Heart right ventricle (tissue), 16 donors: ENCODE results near the gene PRR5. TPM values are rescaled to one million over a fixed set of nuclear protein-coding genes. Genes with fewer than 3 reads are reported as not detected.
"Not testable (repeated sequence)": the region's sequence is repeated elsewhere in the genome, so short reads cannot be mapped to it uniquely, and the experiment has no call there.

ENCODE experiments used
- ATAC-seq, 8 donors: fragments of 200-7000 bp; cut with Tn5 transposase; one replicate each; pipeline ENCODE4 v1.9.1; 2020; ENCODE audit warnings: mild to moderate bottlenecking in 8 of 8, moderate library complexity in 8 of 8, moderate number of reproducible peaks in 1 of 8
- DNase-seq, 2 donors: peaks; one replicate each; pipeline ENCODE4 v3.0.0-alpha.2; 2020
- H3K27ac ChIP-seq, 10 donors: fragments of 200-600 bp; sonication (generic) in 2 of 10; one replicate each; pipeline versions ENCODE4 v1.5.0 to v1.8.0; 2020 to 2022; ENCODE audit warnings: mild to moderate bottlenecking in 3 of 10
- H3K27me3 ChIP-seq, 7 donors: fragments of 200-600 bp; one replicate each; pipeline ENCODE4 v1.8.0; 2021 to 2022; ENCODE audit warnings: mild to moderate bottlenecking in 2 of 7
- H3K36me3 ChIP-seq, 9 donors: fragments of 200-600 bp; sonication (generic) in 1 of 9; one replicate each; pipeline versions ENCODE4 v1.5.0 to v1.8.0; 2020 to 2022; ENCODE audit warnings: mild to moderate bottlenecking in 2 of 9
- H3K4me1 ChIP-seq, 9 donors: fragments of 200-600 bp; sonication (generic) in 1 of 9; one replicate each; pipeline versions ENCODE4 v1.5.0 to v1.8.0; 2020 to 2022; ENCODE audit warnings: mild to moderate bottlenecking in 4 of 9
- H3K4me3 ChIP-seq, 10 donors: fragments of 200-600 bp; sonication (generic) in 2 of 10; one replicate each; pipeline versions ENCODE4 v1.5.0 to v1.8.0; 2020 to 2022; ENCODE audit warnings: mild to moderate bottlenecking in 7 of 10, moderate library complexity in 2 of 10
- H3K9me3 ChIP-seq, 11 donors: fragments of 200-600 bp in 10 of 11; sonication (generic) in 2 of 11; one replicate each; pipeline versions ENCODE4 v1.5.0 to v1.8.0; 2013 to 2022; ENCODE audit warnings: mild to moderate bottlenecking in 2 of 11, control low read depth in 1 of 11, moderate library complexity in 1 of 11
- WGBS, 2 donors: extraction: QIAGEN DNeasy Blood & Tissue Kit; methylation state at CpG; one replicate each; pipeline ENCODE4 v1.1.7; 2013; ENCODE audit warnings: inconsistent platforms in 1 of 2; 5-methylcytosine and 5-hydroxymethylcytosine counted together
- intact Hi-C, 10 donors: fragments of 100-400 bp; cut with DNase I; formaldehyde crosslinking; loops; one replicate each; pipeline versions ENCODE4 v1.11.1 to v1.14.2; 2022
- polyA plus RNA-seq, 2 donors: library from polyadenylated mRNA; stranded (reverse); fragments of 200-250 nt; gene quantifications; one replicate each; pipeline ENCODE4 v1.2.3, GENCODE V29; 2013
- total RNA-seq, 10 donors: library from RNA; stranded (reverse); fragmentation: NEBNext Ultra II Directional in 3 of 10; extraction: Animal tissue kit (Norgen Biotek cat#: 25700) in 3 of 10; gene quantifications; one replicate each; pipeline versions ENCODE4 v1.2.1 to v1.2.4, GENCODE V29; 2021 to 2023
- TF ChIP-seq, protein P1 (sequence below), 9 donors: fragments of 200-600 bp; sonication (generic) in 2 of 9; IDR thresholded peaks; one replicate each; pipeline versions ENCODE4 v1.5.0 to v1.8.0; 2021 to 2022; ENCODE audit warnings: antibody characterized with exemption in 9 of 9, mild to moderate bottlenecking in 5 of 9, moderate library complexity in 1 of 9
- donor health status: Arrhythmogenic right ventricular cardiomyopathy.
- donor health status: ischemic (EF 13 %, LVEDD 7.1; RV severe dilation, severe dysfunction).
- donor health status: healthy with polysubstance abuse.
- donor health status: DM: no; HTN: yes; CAD: no.
- donor health status: DM: no; HTN: no; CAD: no.
- donor health status: ischemic (EF 25% LVEDD 6.9; RV normal size, moderate dysfunction).
- donor health status: ischemic (EF 25% LVEDD 5.7; RV mildly dilated, moderate dysfunction).
- donor health status: healthy.
- donor health status: DM: yes; HTN: yes; CAD: no.
- donor health status: Ischemic cardiomyopathy.
- donor health status: ischemic (EF 35%, LVEDD 5.7; RV mildly dilated, moderate dysfunction).
- donor health status: nonischemic (EF 11% LVEDD 7.7; RV severe dilation, severe dysfunction).
- donor health status: DM: yes; HTN: yes; CAD: no.
- donor health status: PGD.
- donor health status: ischemic (EF 29% LVEDD 5.4; RV normal size, mild dysfunction).
- donor health status: nonischemic (EF 23%, LVEDD 6.1; RV moderate dilation, normal function).

PRR5 gene
- total and polyA plus RNA-seq, 12 donors, result 0.96 to 4.8 (median 2.9) TPM

DNA sequence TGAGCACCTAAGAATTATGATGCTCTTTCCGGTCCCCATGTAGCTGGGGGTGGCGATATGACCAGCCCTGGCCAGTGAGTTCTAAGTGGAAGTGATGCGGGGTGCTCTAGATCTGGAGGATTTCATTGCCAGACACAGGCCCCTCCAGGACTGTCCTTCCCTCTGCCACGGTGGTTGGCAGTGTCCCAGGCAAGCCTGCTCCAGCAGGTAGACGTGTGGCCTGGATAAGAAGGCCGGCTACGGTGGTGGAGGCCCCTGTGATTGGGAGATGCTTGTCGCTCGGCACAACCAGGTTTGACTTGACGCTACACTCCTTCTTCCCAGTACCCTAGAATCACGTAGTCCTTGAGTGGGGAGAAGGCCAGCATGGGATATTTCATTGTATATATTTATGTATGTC lies 41.2 kb downstream of the PRR5 start:
- Histone ChIP-seq H3K9me3 (no peaks in the 10 kb centered on the region), H3K36me3 (no peaks in the 10 kb centered on the region), H3K4me3 (no peak overlapping the region), H3K27me3 (peaks cover 0 to 36% (median 15%) of the 10 kb centered on the region in 7 donors), H3K4me1 (no peaks in the 10 kb centered on the region), H3K27ac (no peak overlapping the region)
- DNase-seq (no peak), ATAC-seq (no peak)
- WGBS, 2 donors, result 89 to 90% methylated on average over 11 of the region's 11 CpGs
- TF ChIP-seq, protein P1, sequence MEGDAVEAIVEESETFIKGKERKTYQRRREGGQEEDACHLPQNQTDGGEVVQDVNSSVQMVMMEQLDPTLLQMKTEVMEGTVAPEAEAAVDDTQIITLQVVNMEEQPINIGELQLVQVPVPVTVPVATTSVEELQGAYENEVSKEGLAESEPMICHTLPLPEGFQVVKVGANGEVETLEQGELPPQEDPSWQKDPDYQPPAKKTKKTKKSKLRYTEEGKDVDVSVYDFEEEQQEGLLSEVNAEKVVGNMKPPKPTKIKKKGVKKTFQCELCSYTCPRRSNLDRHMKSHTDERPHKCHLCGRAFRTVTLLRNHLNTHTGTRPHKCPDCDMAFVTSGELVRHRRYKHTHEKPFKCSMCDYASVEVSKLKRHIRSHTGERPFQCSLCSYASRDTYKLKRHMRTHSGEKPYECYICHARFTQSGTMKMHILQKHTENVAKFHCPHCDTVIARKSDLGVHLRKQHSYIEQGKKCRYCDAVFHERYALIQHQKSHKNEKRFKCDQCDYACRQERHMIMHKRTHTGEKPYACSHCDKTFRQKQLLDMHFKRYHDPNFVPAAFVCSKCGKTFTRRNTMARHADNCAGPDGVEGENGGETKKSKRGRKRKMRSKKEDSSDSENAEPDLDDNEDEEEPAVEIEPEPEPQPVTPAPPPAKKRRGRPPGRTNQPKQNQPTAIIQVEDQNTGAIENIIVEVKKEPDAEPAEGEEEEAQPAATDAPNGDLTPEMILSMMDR (IDR thresholded peaks at IDR 0.05), result no peak
- intact Hi-C loops, result no loop called here

GRCh38 chr22:44743804-44744211 lies 41.8 kb downstream of the PRR5 start:
- TF ChIP-seq, protein P1 (IDR thresholded peaks at IDR 0.05), result no peak
- ATAC-seq (no peak), DNase-seq (no peak)
- Histone ChIP-seq H3K27ac (no peak overlapping the region), H3K36me3 (no peaks in the 10 kb centered on the region), H3K9me3 (no peaks in the 10 kb centered on the region), H3K4me1 (no peaks in the 10 kb centered on the region), H3K27me3 (peaks cover 0 to 31% (median 9%) of the 10 kb centered on the region in 7 donors), H3K4me3 (no peak overlapping the region)
- intact Hi-C loops, result no loop called here
- WGBS, 2 donors, result 43 to 50% methylated on average over 7 of the region's 7 CpGs

DNA sequence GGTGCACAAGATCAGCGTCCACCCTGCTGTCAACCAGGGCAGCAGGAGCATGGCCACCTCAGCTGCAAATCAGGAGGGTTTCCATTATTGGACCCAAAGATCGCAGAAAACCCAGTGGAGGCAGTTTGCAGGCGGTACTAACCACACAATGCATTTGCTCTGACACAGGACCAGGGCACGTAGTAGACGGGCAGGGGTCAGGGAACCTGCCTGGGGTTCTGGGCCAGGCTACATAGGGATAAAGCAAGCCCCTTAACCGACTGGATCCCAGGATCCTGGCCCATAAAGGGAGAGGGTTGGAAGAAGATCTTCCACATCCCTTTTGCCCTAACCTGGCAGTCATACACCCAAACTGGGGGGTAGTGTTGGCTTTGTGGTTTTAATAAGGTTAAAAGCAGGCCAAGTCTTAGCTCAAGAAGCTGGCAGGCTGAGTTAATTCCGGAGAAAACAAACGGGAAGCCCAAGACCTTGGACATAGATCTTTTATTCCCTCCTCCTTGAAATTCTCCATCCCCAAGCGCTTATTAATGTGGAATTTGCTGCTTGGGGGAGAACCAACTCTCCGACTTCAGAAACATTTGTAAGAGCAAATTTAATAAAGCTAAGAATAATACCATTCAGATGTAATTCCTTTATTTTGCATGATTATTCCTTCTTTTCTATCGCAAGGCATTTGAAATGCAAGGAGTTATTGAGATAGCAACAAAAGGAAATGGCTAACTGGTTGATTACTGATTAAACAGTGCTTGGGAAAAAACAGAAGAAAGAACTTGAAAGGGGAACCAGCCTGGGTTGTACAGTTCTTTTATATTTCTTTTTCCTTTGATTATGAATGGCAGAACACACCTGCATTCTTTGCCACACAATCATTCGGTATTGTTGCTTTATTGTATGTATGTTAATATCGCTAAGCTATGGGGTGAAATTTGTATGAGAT lies 44.1 kb downstream of the PRR5 start:
- DNase-seq (no peak), ATAC-seq (no peak)
- TF ChIP-seq, protein P1 (IDR thresholded peaks at IDR 0.05), result no peak
- Histone ChIP-seq H3K4me1 (no peaks in the 10 kb centered on the region), H3K27me3 (peaks cover 0 to 45% (median 20%) of the 10 kb centered on the region in 7 donors), H3K9me3 (peaks cover 0 to 7% (median 0%) of the 10 kb centered on the region in 11 donors), H3K27ac (no peak overlapping the region), H3K36me3 (no peaks in the 10 kb centered on the region), H3K4me3 (no peak overlapping the region)
- intact Hi-C loops, result no loop called here
- WGBS, 2 donors, result 63 to 70% methylated on average over 13 of the region's 13 CpGs

DNA sequence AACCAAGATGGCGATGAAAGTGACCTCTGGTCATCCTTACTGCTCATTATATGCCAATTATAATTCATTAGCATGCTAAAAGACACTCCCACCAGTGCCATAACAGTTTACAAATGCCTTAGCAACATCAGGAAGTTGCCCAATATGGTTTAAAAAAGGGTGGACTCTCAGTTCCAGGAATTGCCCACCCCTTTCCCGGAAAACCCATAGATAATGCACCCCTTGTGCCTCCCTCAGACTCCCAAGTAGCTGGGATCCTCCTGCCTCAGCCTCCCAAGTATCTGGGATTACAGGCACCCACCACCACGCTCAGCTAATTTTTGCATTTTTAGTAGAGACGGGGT lies 45.8 kb downstream of the PRR5 start:
- H3K4me1 ChIP-seq, ATAC-seq, intact Hi-C loops, H3K36me3 ChIP-seq, H3K27ac ChIP-seq, DNase-seq, H3K4me3 ChIP-seq, H3K9me3 ChIP-seq: not testable (repeated sequence)
- peaks cover 4 to 61% (median 36%) of the 10 kb centered on the region in 7 donors for H3K27me3 ChIP-seq
- 94 to 95% methylated on average over 4 of the region's 4 CpGs for WGBS, 2 donors

- Histone ChIP-seq H3K27me3 (peaks cover 4 to 64% (median 44%) of the 10 kb centered on the region in 7 donors), H3K36me3 (no peaks in the 10 kb centered on the region), H3K9me3 (peaks cover 0 to 7% (median 0%) of the 10 kb centered on the region in 11 donors), H3K4me1 (peaks cover 0 to 5% (median 0%) of the 10 kb centered on the region in 9 donors), H3K27ac (no peak overlapping the region), H3K4me3 (no peak overlapping the region)
- ATAC-seq (no peak), DNase-seq (no peak)
- intact Hi-C loops, result no loop called here
- 94 to 96% methylated on average over 7 of the region's 7 CpGs for WGBS, 2 donors
- TF ChIP-seq, protein P1 (IDR thresholded peaks at IDR 0.05), result no peak
Measured at GRCh38 chr22:44748524-44748923, 46.5 kb downstream of the PRR5 start.
